ENCODE data around the gene CALY.

The CALY gene

GRCh38 chr10:133312016-133312768 lies 24.5 kb downstream of the CALY start:
- DNase-seq (ENCODE audit: low read depth in 2 of 2, low spot score in 1 of 2), result no peak

- DNase-seq (ENCODE audit: low read depth in 2 of 2, low spot score in 1 of 2), result no peak
Measured at GRCh38 chr10:133311570-133311969, 25.1 kb downstream of the CALY start.

- no peak for DNase-seq (ENCODE audit: low read depth in 2 of 2, low spot score in 1 of 2)
Measured at GRCh38 chr10:133310789-133311188, 25.9 kb downstream of the CALY start.

- DNase-seq (ENCODE audit: low read depth in 2 of 2, low spot score in 1 of 2), result no peak
Measured at GRCh38 chr10:133310399-133310755, 26.3 kb downstream of the CALY start.

- no peak for DNase-seq (ENCODE audit: low read depth in 2 of 2, low spot score in 1 of 2)
Measured at GRCh38 chr10:133309720-133310398, 26.8 kb downstream of the CALY start.

- DNase-seq (ENCODE audit: low read depth in 2 of 2, low spot score in 1 of 2), result peak; percentile 86 to 93
Measured at GRCh38 chr10:133309100-133309719, 27.5 kb downstream of the CALY start.

GRCh38 chr10:133308421-133309099 lies 28.1 kb downstream of the CALY start, which contains the start of the genes TUBGCP2 and ZNF511:
Gene TUBGCP2, minus strand, starts transcription at chr10:133308872. Its CDS starts 5,931 bp downstream, at chr10:133302941.
Gene ZNF511, plus strand, starts transcription at chr10:133308914. Its CDS starts 30 bp downstream, at chr10:133308944.
- DNase-seq (ENCODE audit: low read depth in 2 of 2, low spot score in 1 of 2), result peak; percentile 78 to 81

- peak; percentile 55 to 75 for DNase-seq (ENCODE audit: low read depth in 2 of 2, low spot score in 1 of 2)
Measured at GRCh38 chr10:133307776-133308420, 28.8 kb downstream of the CALY start.

GRCh38 chr10:133306941-133307379 lies 29.7 kb downstream of the CALY start:
- no peak for DNase-seq (ENCODE audit: low read depth in 2 of 2, low spot score in 1 of 2)

- DNase-seq (ENCODE audit: low read depth in 2 of 2, low spot score in 1 of 2), result no peak
Measured at GRCh38 chr10:133306097-133306476, 30.6 kb downstream of the CALY start.

- DNase-seq (ENCODE audit: low read depth in 2 of 2, low spot score in 1 of 2), result no peak
Measured at GRCh38 chr10:133303206-133303605, 33.5 kb downstream of the CALY start.

- no peak for DNase-seq (ENCODE audit: low read depth in 2 of 2, low spot score in 1 of 2)
Measured at GRCh38 chr10:133302230-133302629, 34.5 kb downstream of the CALY start.

GRCh38 chr10:133299738-133300137 lies 37.0 kb downstream of the CALY start:
- DNase-seq (ENCODE audit: low read depth in 2 of 2, low spot score in 1 of 2), result no peak

GRCh38 chr10:133299224-133299623 lies 37.5 kb downstream of the CALY start:
- DNase-seq (ENCODE audit: low read depth in 2 of 2, low spot score in 1 of 2), result no peak

- DNase-seq (ENCODE audit: low read depth in 2 of 2, low spot score in 1 of 2), result no peak
Measured at GRCh38 chr10:133298466-133298865, 38.2 kb downstream of the CALY start.

- no peak for DNase-seq (ENCODE audit: low read depth in 2 of 2, low spot score in 1 of 2)
Measured at GRCh38 chr10:133297504-133297903, 39.2 kb downstream of the CALY start.

- DNase-seq (ENCODE audit: low read depth in 2 of 2, low spot score in 1 of 2), result no peak
Measured at GRCh38 chr10:133295426-133296320, 41.0 kb downstream of the CALY start.

- no peak for DNase-seq (ENCODE audit: low read depth in 2 of 2, low spot score in 1 of 2)
Measured at GRCh38 chr10:133294189-133294588, 42.5 kb downstream of the CALY start.

GRCh38 chr10:133293810-133294119 lies 42.9 kb downstream of the CALY start:
- no peak for DNase-seq (ENCODE audit: low read depth in 2 of 2, low spot score in 1 of 2)

Measured in stimulated activated CD8-positive, alpha-beta memory T cell treated with anti-CD3 and anti-CD28 coated beads, Interleukin-4, amount 100 ng/mL, for 1 hour (primary cell).